GM10847 (cell line): Measurements from ENCODE around the gene PTPRG.

Experiments
- POLR2A ChIP-seq: IDR thresholded peaks from 2 replicates; pipeline ENCODE4 v1.6.1; 2011; ENCODE audit not compliant: insufficient read length; ENCODE audit errors: extremely low read depth

The PTPRG gene

DNA sequence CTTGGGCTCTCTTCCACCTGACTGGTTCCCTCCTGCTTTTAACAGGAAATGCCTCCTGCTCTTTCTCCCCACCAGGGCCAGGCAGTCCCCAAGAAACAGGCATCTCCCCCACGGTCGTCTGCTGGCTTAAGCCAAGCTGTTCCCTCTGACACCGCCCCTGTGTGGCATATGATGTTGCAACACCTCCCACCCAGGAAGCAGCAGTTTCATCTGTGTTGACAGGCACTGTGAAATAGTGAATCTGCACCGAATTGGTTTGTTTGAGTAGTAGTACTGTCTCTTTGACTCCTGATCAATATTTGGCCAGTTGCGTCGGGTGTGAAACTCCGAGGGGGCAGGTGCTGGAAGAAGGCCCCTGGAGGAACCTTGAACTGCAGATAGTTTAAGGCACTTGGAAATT lies 623.2 kb downstream of the PTPRG start:
- no peak for TF ChIP-seq POLR2A

DNA sequence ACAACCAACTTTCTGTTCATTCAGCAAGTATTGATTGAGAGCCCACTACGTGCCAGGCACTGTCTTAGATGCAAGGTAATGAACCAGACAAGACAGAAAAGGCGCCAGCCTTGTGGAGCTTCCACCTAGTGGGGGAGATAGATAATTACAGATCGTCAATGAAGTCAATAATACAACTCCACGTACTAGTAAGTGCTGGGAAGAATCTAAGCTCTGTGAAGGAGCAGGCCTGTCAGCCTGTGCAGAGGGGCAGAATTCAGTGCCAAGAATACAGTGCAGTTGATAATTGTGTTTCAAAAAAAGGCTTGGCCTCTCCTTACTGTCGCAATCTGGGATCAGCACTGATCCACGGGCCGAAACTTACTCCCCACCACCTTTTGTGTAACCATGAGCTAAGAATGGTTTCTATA lies 625.7 kb downstream of the PTPRG start:
- no peak for TF ChIP-seq POLR2A

DNA sequence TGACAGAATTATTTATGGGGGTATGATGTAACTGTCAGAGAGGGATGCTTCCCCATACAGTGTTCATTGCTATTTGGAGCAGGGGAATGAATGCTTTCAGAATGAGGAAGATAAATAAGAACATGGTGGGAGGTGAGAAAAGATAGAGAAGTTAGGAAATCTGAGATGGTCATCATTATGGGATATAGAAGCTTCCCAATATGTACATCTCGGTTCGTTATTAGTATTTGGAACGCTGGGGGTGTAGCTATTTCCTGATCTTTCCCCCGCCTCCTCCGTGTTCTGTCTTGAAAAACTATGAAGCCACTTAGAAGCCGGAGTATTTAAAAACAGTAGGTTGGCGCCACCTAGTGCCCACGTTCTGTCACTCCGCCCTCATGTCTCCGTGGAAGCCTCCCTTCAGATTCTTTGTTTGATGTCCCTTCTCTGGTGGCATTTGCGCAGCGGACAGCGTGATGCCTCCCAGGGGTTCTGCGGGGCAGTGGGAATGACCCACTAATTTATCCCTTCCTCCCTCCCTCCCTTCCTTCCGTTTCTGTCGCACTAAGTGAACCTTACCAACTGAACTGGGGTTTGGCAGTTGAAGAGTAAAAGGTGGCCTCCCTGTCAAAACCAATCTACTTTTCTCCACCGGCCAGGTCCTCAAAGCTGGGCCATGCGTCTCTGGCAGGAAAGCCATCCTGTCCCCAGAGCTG lies 627.5 kb downstream of the PTPRG start:
- TF ChIP-seq POLR2A: no peak

DNA sequence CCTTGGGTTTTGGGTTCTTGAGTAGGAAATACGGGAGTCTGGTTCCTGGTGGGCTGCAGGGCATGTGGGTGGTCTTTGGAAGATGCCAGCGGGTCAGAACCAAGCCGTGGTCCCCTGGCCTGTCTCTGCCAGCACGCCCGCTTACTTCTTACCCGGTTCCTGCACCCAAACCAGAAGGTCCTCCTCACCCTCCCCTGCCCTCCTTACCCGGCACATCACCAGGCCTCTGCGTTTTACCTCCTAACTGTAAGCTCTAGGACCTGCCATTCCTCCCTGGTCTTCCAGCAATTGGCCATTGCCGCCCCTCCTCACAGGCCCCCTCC lies 628.0 kb downstream of the PTPRG start:
- no peak for TF ChIP-seq POLR2A

DNA sequence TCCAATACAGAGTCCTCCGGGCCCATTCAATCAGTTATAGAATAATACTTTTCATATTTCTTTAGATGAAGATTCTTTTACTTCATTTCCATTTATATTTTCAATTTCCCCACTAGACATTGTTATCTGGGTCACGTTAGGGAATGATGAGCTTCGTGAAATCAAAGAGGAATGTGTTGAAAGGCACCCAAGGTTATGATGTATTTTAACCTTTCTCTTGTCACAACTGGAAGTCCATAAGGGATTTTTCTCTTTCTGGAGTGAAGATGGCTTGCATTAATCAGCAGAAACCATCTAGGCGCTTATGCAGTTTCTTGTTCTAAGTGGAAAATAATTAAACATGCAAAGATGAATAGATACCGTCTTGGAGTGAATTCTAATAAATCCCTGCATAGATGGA lies 631.5 kb downstream of the PTPRG start:
- TF ChIP-seq POLR2A: no peak

DNA sequence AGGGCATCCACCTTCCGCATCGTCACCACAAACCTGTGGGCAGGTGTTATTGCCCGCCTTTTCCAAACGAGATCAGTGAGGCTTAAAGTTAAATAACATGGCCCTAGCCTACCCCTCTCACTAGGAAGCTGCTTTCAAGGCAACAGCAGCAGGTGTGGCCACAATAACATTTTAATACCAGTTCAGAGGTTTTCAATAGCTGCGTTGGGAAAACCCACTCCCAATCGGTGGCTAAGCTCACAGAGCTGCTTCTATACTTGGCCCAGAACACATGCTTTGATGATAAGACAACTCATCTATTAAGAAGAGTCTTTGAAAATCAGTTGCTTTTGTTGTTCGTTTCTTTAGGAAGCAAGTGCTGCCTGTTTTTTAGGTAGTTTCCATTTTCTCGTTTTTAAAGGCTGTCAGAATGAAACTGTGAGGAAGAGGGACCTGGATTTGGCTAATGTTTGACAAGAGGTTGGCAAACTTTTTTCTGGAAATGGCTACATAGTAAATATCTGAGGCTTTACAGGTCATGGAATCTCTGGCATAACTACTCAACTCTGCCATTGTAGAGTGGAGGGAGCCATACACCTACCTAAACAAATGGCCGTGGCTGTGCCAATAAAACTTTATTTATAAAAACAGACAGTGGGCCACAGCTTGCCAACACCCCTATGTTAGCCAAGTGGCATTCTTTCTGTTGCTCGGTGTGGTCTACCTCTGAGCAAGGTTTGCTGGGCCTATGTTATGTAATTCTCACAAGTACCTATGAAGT lies 632.4 kb downstream of the PTPRG start:
- TF ChIP-seq POLR2A: no peak

DNA sequence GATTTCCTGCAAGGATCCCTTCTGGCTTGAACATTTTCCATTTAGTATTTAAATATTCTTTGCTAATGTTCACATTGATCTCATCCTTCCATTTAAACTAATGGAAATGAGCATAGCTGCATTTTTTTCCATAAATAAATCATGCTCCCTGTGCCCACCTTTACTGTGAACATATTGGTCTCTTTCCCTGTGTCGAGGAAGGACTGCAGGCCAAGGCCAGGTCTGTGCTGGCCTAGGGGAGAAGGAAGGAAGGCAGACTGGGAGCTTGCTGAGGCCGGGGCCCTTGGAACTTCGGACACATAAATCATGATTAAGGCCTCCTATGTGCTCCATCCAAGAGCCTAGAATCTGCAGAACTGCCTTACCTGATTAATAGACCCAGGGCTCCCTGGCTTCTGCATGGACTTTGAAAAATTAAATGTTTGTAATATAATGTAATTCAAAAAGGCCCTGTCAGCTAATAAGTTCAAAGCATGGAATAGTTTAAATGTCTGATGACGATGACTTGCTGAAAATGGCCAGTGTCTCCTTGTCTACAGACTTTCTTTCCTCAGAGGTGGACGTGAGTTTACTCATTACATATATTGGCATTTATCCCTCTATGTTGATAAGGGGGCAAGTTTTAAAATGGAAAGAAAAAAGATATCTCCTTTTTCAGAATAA lies 636.1 kb downstream of the PTPRG start:
- no peak for TF ChIP-seq POLR2A

DNA sequence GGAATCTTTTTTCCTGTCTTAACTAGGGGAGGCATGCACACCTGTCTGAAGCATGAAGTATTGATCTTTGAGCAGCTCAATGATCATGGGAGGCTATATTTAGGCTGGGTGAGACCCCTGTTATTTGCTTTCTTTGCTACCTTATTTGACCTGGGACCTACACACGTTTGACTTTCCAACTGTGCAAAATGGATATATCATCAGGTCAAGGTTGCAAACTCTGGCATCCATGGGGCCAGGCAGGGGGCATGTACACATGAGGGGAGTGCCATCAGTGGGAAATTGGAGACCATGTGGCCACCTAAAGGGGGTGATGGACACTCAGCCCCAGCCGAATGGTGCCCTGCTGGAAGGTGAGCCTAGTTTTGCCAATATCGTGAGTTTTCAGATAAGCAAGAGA lies 637.8 kb downstream of the PTPRG start:
- TF ChIP-seq POLR2A: no peak

DNA sequence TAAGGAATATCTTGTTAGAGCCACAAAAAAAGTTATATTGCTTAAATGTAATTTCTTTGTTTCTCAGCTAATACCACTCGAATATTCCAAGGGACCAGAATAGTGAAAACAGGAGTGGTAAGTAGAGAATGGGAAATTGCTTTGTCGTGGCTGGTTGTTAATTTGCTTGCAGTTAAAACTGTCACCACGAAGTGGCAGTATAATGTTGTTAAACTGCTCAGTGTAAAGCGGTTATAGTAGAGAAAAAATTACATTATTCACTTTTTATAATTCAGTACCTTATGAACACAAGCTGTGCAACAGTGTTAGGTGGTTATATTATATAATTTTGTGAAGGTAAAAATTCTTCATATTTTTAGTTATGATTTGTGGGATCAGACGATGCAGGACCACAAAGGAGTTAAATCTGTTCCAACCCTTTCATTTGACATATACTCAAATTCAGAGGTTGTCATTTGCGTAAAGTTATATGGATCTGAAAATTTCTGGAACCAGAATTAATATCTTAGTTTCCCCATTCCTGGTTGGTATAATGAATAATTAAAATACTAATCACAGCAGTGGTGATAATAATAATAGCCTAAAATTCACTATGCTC lies 640.2 kb downstream of the PTPRG start:
- TF ChIP-seq POLR2A: no peak

DNA sequence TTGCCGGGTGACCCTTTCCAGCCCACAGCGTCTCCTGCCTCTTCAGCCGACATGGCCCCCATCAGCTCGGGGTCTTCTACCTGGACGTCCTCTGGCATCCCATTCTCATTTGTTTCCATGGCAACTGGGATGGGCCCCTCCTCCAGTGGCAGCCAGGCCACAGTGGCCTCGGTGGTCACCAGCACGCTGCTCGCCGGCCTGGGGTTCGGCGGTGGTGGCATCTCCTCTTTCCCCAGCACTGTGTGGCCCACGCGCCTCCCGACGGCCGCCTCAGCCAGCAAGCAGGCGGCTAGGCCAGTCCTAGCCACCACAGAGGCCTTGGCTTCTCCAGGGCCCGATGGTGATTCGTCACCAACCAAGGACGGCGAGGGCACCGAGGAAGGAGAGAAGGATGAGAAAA lies 641.8 kb downstream of the PTPRG start:
- no peak for TF ChIP-seq POLR2A

DNA sequence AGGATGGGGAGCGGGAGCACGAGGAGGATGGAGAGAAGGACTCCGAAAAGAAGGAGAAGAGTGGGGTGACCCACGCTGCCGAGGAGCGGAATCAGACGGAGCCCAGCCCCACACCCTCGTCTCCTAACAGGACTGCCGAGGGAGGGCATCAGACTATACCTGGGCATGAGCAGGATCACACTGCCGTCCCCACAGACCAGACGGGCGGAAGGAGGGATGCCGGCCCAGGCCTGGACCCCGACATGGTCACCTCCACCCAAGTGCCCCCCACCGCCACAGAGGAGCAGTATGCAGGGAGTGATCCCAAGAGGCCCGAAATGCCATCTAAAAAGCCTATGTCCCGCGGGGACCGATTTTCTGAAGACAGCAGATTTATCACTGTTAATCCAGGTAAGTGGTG lies 642.2 kb downstream of the PTPRG start:
- TF ChIP-seq POLR2A: no peak

DNA sequence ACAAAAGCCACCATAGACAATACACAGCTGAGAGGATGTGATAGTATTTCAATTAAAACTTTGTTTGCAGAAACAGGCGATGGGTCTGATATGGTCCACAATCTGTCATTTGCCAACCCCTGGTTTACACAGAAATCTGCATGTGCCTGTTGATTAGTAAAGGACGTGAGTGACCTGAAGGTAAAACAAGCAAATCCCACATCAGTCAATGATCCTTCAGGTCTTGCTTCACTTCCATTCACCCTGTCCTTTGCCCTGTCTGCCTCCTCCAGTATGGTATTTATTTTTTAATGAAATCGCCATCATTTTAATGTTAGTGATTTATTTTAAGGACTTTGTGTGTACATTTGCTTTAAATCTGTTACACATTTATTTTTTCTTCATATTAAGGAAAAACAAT lies 645.8 kb downstream of the PTPRG start:
- no peak for TF ChIP-seq POLR2A

DNA sequence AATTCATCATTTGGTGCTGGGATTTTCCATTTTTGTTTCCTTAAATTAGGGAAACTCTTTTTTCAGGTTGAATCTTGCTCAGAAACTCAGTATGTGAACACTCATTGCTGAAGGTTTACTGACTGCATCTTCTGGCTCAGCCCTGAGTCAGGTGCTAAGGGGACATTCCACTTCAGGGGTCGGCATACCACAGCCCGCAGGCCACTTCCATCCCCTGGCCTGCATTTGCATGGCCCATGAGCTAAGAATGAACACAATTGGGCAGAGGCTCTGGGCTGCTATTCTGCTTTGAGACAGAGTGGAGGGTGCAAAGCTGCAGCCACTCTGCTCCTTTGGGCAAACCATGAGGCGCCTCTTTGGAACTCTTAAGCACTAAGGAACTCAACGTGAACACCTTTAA lies 647.0 kb downstream of the PTPRG start:
- TF ChIP-seq POLR2A: no peak

DNA sequence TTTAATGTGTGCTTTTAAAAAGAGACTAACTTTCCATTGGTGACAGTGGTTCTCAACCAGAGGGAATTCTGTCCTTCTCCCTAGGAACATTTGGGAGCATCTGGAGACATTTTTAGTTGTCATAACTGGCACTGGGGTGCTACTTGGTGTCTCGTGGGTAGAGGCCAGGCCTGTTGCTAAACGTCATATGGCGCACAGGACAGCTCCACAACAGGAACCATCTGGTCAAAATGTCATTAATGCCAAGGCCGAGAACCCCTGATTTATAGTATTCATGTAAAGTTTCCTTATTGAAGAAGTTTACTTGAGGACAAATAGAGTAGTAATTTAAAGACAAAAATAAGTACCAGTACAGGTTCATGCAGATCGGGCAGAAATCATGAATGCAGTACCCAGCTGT lies 647.7 kb downstream of the PTPRG start:
- no peak for TF ChIP-seq POLR2A

DNA sequence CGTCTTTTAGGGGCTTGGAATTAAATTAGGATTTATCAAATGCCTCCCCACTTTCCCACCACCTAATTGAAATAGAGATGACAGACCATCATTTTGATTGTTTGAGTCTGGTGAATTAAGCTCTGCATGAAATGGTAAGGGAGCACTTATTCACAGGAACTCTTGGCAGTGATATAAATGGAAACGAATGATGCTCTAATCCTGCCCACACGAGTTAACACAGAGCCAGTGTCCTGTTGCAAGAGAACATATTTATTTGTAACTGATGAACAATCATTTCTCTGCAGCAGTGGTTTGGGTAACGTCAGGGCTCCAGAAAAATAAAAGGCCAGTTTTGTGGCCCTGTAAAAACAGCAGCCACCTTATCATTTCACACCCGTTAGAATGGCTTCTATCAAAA lies 648.6 kb downstream of the PTPRG start:
- no peak for TF ChIP-seq POLR2A
